HG03103 (cell line): ENCODE data around the gene DNAJC5.

Experiments
- ATAC-seq: cut with Tn5 transposase; IDR thresholded peaks from one replicate; pipeline ENCODE4 v1.9.1; 2021; ENCODE audit warnings: low read depth; ENCODE audit not compliant: unreplicated experiment

Gene DNAJC5

DNA sequence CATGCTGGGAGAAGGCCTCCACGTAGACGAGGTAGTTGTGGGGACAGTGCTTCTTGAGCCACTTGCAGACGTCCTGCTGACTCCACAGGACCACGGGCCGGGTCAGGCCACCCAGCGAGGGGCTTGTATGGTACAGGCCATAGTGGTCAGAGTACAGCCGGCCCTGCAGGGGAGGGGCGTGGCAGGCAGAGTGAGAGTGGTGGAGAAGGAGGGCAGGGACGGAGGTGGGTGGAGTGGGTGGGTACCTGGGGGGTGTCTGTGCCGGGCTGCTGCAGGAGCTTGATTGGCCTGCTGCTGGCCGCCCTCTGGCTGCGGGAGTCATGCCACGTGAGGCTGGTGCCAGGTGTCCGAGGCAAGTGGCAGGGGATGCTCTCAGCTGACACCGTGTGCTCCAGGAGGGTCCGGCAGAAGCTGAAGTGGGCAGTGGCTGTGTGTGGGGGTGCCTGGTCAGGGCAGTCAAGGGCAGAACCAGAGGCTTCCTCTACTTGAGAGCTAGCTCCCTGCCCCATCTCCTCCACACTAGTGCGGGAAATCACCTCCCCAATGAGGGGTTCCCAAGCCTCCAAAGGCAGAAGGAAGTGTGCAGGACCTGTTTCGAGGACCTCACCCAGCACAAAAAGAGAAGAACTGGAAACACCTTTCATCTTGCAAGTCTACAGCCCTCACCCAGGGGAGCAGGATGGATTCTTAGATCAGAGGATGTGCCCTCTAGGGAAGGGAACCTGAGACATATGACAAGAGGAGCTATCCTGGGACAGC is 82.2 kb downstream of the DNAJC5 start:
- no peak for ATAC-seq

DNA sequence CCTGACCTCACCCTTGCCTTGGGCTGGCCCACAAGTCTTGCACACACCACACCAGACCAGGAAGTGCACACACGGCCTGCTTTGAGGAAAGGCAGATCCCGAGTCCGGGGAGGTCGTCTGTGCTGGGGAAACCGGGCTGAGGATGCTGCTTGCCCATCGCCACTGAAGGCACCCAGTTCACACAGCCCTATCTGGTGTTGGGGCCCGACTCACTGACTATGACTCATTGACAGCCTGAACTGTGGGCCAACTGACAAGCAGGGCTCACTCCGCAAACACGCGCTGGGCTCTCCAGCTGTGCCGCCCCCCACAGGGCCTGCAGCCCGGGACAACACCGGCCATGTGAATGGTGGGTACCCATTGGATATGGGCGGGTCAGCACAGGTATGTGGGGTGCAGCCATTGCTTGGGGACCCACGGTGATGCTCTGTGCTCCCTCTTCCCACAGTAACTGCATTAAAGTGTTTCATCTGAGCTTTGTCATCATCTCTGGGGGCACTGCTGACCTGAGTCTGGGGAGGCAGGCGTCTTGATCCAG is 82.9 kb downstream of the DNAJC5 start:
- no peak for ATAC-seq

DNA sequence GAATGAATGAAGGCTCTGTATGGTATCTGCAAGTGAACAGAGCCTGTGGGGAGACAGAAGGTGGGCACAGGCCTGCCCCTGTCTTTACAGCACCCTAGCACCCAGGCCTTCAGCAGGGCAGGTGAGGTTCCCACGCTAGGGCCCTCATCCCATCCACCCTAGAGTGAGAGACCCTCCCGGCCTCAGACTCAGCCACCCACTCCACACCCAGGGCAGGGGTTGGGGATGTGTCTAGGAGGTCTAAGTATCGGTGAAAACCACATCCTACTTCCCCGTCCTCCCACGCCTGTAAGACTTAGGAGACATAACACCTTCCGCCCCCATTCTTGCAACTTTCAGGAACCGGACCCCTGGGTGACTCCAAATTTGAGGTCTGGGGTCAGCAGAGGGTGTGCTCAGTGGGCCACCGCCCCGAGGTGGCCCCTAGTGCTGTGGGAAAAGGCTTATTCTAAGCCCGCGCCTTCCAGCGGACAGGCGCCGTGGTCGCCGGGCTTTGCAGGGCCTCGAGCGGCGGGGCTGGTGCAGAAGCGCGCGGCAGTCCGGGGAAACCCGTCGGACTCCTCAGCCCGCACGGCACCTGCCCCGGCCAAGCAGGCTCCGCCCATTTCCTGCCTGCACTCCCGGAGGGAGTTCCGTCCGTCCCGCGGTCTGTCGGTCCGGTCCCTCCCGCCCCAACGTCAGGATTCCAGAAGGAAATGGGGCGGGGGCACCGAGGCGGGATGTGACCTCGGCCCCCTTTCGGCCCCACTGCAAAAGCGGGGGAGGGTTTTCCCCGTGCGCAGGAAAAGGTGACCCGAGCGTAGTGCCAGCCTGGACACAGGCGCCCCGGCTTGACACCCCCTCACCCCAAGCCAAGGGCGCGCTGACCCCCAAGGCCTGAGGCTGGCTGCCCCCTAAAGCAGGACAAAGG is 83.6 kb downstream of the DNAJC5 start:
- ATAC-seq, result peak; percentile 40

DNA sequence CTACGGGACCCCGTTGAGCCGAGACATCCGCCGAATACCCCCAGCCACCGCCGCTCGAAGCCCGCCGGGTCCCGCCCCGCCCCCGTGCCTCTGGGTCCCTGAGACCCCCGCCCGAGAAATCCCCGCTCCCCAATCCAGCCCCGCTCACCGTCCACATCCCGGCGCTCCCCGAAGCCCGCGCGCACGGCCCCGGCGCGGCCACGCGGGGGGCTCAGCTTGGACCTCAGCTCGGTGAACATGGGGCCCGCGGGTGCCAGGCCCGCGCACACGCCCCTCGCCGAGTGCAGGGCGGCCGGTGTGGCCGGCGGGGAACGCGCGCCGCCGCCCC is 84.3 kb downstream of the DNAJC5 start:
- ATAC-seq, result no peak

DNA sequence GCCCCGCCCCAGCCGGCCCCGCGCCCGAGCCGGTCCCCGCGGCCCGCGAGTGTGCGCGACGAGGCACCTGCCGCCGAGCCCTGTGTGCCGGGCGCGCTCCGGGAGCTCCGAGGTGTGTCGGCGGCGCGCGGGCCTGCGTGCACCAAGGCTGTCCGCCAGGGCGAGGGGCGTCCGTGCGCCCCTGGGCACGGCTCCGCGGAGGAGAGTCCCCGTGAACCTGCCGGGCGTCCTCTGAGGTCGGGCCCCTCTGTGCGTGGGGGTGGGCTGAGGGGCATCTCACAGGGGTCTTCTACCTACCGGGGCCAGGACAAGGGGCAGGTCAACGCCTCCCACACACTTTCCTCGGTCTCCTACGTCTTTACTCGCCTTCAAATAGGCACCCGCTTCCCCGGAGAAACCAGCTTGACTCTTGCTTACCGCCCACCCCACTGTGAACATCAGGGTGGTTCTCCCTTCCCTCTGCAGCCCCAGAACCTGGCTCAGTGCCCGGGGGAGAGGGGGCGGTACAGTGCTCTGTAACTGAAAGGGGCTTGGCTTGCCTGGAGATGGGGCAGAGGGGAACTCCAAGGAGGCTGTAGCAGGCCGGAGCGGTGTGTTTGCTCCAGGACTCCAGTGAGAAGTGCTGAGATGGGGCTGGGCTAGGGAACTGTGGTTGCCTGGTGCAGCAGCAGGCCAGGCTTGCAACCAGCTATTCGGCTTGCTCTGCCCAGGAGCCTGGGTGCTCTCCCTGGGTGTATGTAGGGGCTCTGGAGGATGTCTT is 84.8 kb downstream of the DNAJC5 start, which contains the start of gene SAMD10:
Gene SAMD10, minus strand, starts transcription at position 86 of the 760 bp plus-strand sequence. CDS start 175 bp downstream, outside the sequence.
- no peak for ATAC-seq

DNA sequence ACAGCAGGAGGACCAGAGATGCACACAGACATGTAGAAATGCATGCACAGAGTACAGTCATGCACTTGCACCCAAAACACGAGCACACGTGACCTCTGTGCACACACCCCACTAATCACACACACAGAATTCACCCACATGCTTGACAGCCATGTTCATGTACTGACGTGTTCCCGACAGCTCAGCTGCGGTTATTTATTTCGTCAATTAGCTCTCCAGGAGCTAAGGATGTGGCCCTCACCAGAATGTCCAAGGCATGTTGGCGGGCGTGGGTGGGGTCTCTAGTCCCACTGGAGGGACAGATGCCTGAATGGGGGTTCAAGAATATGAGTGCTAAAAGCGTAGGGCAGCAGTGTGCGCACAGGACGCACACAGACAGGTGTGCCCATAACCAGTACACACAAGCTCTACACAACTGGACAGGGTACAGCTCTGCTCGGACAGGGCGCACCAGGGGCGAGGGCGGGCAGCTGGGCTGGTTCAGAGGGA is 85.4 kb downstream of the DNAJC5 start:
- ATAC-seq, result no peak

DNA sequence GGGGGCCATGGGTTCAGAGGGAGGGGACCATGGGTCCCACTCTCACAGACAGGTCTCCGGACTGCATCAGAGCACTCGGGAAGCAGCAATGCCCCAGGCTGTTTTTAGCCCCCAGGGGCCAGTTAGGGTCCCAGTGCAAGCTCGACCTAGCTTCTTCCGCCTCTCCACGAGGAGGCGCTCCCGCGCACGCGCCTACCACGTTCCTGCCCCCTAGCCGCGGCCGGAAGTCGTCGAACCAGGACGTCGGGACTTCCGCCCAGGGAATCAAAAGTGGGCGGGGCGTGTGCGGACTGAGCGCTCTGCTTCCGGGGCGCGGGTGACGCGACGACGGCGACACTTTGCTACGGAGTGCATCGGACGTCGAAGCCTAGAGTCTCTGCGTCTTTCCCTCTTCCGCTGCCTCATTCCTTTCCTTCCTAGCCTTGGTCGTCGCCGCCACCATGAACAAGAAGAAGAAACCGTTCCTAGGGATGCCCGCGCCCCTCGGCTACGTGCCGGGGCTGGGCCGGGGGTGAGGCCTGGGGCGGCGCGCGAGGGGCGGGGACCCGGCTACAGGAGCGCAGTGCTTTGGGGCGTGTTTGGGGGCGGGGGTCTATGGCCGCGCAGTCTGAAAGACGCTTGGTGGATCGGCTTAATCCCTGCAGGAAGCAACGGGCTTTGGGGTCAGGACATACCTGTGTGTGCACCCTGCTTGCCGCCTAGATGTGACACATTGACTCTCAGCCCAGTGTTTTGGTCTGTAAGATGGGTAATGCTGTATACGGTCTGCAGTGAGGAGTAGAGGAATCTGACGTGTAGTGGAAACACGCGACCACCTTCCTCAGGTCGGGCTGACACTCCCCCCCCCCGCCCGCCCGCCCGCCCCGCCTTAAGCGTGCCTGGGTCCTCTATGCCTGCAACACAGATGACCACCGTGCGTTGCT is 86.1 kb downstream of the DNAJC5 start, which contains the start of gene PRPF6:
Gene PRPF6, plus strand, starts transcription at position 327 of the 923 bp plus-strand sequence. Its CDS starts 114 bp downstream, at position 441.
- ATAC-seq, result peak; percentile 53

DNA sequence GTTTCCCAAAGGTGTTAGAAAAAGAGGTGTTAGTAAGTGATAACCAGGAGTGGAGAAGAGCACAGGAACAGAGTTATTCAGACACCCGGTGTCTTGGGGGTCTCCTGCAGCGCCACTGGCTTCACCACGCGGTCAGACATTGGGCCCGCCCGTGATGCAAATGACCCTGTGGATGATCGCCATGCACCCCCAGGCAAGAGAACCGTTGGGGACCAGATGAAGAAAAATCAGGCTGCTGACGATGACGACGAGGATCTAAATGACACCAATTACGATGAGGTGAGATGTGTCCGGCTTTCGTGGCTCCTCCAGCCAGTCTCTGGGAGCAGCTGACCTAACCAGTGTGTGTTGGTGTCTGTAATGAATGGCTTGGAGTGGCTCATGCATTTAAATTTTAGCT is 88.0 kb downstream of the DNAJC5 start:
- ATAC-seq, result no peak
